Heart right ventricle (tissue), 16 donors: ENCODE data around the gene CNPY1. TPM values are rescaled to one million over a fixed set of nuclear protein-coding genes. Genes with fewer than 3 reads are reported as not detected.

Experiments
- ATAC-seq, 8 donors: fragments of 200-7000 bp; cut with Tn5 transposase; one replicate each; pipeline ENCODE4 v1.9.1; 2020; ENCODE audit warnings: mild to moderate bottlenecking in 8 of 8, moderate library complexity in 8 of 8, moderate number of reproducible peaks in 1 of 8
- DNase-seq, 2 donors: peaks; one replicate each; pipeline ENCODE4 v3.0.0-alpha.2; 2020
- H3K27ac ChIP-seq, 10 donors: fragments of 200-600 bp; sonication (generic) in 2 of 10; one replicate each; pipeline versions ENCODE4 v1.5.0 to v1.8.0; 2020 to 2022; ENCODE audit warnings: mild to moderate bottlenecking in 3 of 10
- H3K27me3 ChIP-seq, 7 donors: fragments of 200-600 bp; one replicate each; pipeline ENCODE4 v1.8.0; 2021 to 2022; ENCODE audit warnings: mild to moderate bottlenecking in 2 of 7
- H3K36me3 ChIP-seq, 9 donors: fragments of 200-600 bp; sonication (generic) in 1 of 9; one replicate each; pipeline versions ENCODE4 v1.5.0 to v1.8.0; 2020 to 2022; ENCODE audit warnings: mild to moderate bottlenecking in 2 of 9
- H3K4me1 ChIP-seq, 9 donors: fragments of 200-600 bp; sonication (generic) in 1 of 9; one replicate each; pipeline versions ENCODE4 v1.5.0 to v1.8.0; 2020 to 2022; ENCODE audit warnings: mild to moderate bottlenecking in 4 of 9
- H3K4me3 ChIP-seq, 10 donors: fragments of 200-600 bp; sonication (generic) in 2 of 10; one replicate each; pipeline versions ENCODE4 v1.5.0 to v1.8.0; 2020 to 2022; ENCODE audit warnings: mild to moderate bottlenecking in 7 of 10, moderate library complexity in 2 of 10
- H3K9me3 ChIP-seq, 11 donors: fragments of 200-600 bp in 10 of 11; sonication (generic) in 2 of 11; one replicate each; pipeline versions ENCODE4 v1.5.0 to v1.8.0; 2013 to 2022; ENCODE audit warnings: mild to moderate bottlenecking in 2 of 11, control low read depth in 1 of 11, moderate library complexity in 1 of 11
- WGBS, 2 donors: extraction: QIAGEN DNeasy Blood & Tissue Kit; methylation state at CpG; one replicate each; pipeline ENCODE4 v1.1.7; 2013; ENCODE audit warnings: inconsistent platforms in 1 of 2; 5-methylcytosine and 5-hydroxymethylcytosine counted together
- intact Hi-C, 10 donors: fragments of 100-400 bp; cut with DNase I; formaldehyde crosslinking; loops; one replicate each; pipeline versions ENCODE4 v1.11.1 to v1.14.2; 2022
- polyA plus RNA-seq, 2 donors: library from polyadenylated mRNA; stranded (reverse); fragments of 200-250 nt; gene quantifications; one replicate each; pipeline ENCODE4 v1.2.3, GENCODE V29; 2013
- total RNA-seq, 10 donors: library from RNA; stranded (reverse); fragmentation: NEBNext Ultra II Directional in 3 of 10; extraction: Animal tissue kit (Norgen Biotek cat#: 25700) in 3 of 10; gene quantifications; one replicate each; pipeline versions ENCODE4 v1.2.1 to v1.2.4, GENCODE V29; 2021 to 2023
- TF ChIP-seq, protein P1 (sequence below), 9 donors: fragments of 200-600 bp; sonication (generic) in 2 of 9; IDR thresholded peaks; one replicate each; pipeline versions ENCODE4 v1.5.0 to v1.8.0; 2021 to 2022; ENCODE audit warnings: antibody characterized with exemption in 9 of 9, mild to moderate bottlenecking in 5 of 9, moderate library complexity in 1 of 9
- donor health status: Arrhythmogenic right ventricular cardiomyopathy.
- donor health status: ischemic (EF 13 %, LVEDD 7.1; RV severe dilation, severe dysfunction).
- donor health status: healthy with polysubstance abuse.
- donor health status: DM: no; HTN: yes; CAD: no.
- donor health status: DM: no; HTN: no; CAD: no.
- donor health status: ischemic (EF 25% LVEDD 6.9; RV normal size, moderate dysfunction).
- donor health status: ischemic (EF 25% LVEDD 5.7; RV mildly dilated, moderate dysfunction).
- donor health status: healthy.
- donor health status: DM: yes; HTN: yes; CAD: no.
- donor health status: Ischemic cardiomyopathy.
- donor health status: ischemic (EF 35%, LVEDD 5.7; RV mildly dilated, moderate dysfunction).
- donor health status: nonischemic (EF 11% LVEDD 7.7; RV severe dilation, severe dysfunction).
- donor health status: DM: yes; HTN: yes; CAD: no.
- donor health status: PGD.
- donor health status: ischemic (EF 29% LVEDD 5.4; RV normal size, mild dysfunction).
- donor health status: nonischemic (EF 23%, LVEDD 6.1; RV moderate dilation, normal function).

Gene CNPY1
- total and polyA plus RNA-seq, 12 donors = not detected

DNA sequence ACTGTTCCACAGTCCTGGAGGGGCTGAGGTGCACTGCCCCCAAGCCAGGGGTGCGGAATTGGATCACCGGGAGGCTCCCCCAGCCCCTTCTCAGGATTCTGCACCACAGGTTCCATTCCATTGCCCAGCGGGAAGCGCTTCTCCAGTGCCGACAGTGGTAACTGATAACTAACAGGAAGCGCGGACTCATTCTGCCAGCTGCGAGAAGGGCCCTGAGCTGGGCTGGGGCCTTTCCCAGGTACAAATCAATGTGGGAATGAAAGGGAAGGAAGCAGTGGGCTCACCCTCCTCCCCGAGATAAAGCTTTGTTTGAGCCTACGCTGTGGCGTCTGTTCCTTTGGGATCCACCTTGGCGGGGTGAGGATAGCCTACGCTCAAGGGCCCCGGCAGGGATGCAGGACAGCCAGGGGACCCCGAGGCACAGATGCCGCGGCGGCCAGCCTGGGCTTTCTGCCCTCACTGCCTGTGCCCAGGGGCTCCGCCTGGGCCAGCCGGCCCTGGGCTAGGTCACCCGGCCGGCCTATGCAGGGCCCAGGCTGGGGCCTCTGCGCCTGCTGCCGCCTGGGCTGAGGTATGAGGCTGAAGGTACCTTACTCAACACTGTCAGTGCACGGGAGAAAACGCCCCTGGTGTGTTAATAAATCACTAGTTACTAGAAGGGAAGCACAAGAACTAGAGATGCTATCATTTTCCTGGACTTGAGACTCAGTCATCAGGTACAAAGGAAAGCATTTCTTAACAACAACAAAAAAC lies 49.0 kb downstream of the CNPY1 start:
- H3K4me1 ChIP-seq = no peaks in the 10 kb centered on the region
- intact Hi-C loops = no loop called here
- 66 to 71% methylated on average over 26 of the region's 26 CpGs for WGBS, 2 donors
- H3K4me3 ChIP-seq = no peak overlapping the region
- H3K27ac ChIP-seq = no peak overlapping the region
- DNase-seq = no peak
- TF ChIP-seq, protein P1, sequence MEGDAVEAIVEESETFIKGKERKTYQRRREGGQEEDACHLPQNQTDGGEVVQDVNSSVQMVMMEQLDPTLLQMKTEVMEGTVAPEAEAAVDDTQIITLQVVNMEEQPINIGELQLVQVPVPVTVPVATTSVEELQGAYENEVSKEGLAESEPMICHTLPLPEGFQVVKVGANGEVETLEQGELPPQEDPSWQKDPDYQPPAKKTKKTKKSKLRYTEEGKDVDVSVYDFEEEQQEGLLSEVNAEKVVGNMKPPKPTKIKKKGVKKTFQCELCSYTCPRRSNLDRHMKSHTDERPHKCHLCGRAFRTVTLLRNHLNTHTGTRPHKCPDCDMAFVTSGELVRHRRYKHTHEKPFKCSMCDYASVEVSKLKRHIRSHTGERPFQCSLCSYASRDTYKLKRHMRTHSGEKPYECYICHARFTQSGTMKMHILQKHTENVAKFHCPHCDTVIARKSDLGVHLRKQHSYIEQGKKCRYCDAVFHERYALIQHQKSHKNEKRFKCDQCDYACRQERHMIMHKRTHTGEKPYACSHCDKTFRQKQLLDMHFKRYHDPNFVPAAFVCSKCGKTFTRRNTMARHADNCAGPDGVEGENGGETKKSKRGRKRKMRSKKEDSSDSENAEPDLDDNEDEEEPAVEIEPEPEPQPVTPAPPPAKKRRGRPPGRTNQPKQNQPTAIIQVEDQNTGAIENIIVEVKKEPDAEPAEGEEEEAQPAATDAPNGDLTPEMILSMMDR (IDR thresholded peaks at IDR 0.05) = no peak
- H3K27me3 ChIP-seq = peaks cover 0 to 100% (median 88%) of the 10 kb centered on the region in 7 donors
- H3K9me3 ChIP-seq = no peaks in the 10 kb centered on the region
- ATAC-seq = no peak
- no peaks in the 10 kb centered on the region for H3K36me3 ChIP-seq

DNA sequence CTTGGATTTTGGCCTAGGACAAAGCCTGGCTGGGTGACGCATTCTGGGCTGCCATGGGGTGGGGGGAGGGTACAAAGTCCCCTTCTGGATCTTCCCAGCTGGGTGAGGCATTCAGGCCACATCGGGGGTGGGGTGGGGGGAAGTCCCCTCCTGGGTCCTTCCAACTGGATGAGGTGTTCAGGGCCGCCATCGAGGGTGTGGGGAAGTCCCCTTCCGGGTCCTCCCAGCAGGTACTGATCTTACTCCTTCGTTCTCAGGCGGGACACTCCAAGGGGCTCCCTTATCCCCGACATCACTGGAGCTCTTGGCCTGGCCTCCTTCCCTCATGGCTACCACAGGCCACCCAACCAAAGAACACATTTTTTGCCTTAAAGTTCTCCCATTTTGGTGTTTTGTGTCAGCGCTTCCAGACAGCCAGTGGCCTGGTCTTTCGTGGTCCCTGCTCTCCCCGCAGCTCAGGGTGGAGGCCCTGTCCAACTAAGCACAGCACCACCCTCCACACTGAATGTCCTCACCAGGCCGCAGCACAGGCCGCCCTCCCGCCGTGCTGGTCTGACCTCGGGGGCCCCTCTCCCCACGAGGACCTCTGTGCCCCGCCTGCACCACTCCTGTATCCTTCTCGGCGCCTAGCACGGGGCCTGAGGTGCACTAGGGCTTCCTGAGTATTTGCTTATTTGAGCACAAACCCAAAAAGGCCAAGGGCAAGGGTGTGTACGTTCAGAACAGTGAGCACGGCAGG lies 49.9 kb downstream of the CNPY1 start:
- WGBS, 2 donors = 85 to 88% methylated on average over 23 of the region's 23 CpGs
- Histone ChIP-seq H3K4me1 (peaks cover 0 to 6% (median under 1%) of the 10 kb centered on the region in 9 donors), H3K27ac (no peak overlapping the region), H3K4me3 (no peak overlapping the region), H3K9me3 (no peaks in the 10 kb centered on the region), H3K27me3 (peaks cover 0 to 100% (median 88%) of the 10 kb centered on the region in 7 donors), H3K36me3 (no peaks in the 10 kb centered on the region)
- ATAC-seq (no peak), DNase-seq (no peak)
- intact Hi-C loops = no loop called here
- TF ChIP-seq, protein P1 (IDR thresholded peaks at IDR 0.05) = no peak

DNA sequence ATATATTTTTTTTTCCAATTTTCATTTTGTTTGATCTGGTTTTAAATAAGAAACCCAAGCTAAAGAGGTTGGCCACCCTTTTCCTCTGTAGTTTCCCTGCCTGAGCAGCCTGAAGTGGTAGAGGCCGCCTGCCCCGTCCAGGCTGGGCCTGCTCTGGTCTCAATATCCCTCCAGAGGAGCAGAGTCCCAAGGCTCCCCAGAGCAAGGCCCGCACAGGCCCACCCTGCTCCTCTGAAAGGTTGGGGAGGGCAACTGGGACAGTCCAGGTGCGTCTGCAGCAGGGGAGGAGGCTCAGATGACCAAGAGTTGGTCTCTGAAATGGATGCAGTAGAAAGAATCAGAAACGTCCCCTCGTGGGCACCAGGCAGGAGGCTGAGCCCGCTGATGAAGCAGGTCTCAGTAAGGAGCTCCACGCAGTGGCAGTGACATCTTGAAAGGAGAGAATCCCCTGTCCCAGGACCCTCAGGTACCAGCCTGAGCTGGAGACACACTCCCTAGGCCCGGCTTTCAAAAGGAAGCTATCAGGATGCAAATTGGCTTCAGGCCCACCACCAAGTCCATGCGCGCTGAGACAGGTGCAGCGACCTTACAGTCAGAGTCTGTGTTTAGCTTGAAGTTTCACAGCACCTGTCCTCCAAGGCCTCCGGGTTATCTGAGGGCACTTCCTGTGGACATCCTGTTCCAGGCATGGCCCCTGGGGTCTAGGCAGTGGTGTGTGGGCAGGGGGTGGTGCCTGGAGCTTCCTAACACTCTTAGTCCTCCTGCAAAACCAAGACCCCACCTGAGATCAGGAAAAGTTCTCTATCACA lies 50.7 kb downstream of the CNPY1 start:
- Histone ChIP-seq H3K4me3 (no peak overlapping the region), H3K36me3 (no peaks in the 10 kb centered on the region), H3K9me3 (no peaks in the 10 kb centered on the region), H3K27me3 (peaks cover 0 to 100% (median 88%) of the 10 kb centered on the region in 7 donors), H3K4me1 (peaks cover 0 to 14% (median 8%) of the 10 kb centered on the region in 9 donors), H3K27ac (no peak overlapping the region)
- 73 to 86% methylated on average over 13 of the region's 13 CpGs for whole genome bisulfite sequencing, 2 donors
- no peak for DNase-seq
- intact Hi-C loops = no loop called here
- ATAC-seq = no peak
- TF ChIP-seq, protein P1 (IDR thresholded peaks at IDR 0.05) = no peak

DNA sequence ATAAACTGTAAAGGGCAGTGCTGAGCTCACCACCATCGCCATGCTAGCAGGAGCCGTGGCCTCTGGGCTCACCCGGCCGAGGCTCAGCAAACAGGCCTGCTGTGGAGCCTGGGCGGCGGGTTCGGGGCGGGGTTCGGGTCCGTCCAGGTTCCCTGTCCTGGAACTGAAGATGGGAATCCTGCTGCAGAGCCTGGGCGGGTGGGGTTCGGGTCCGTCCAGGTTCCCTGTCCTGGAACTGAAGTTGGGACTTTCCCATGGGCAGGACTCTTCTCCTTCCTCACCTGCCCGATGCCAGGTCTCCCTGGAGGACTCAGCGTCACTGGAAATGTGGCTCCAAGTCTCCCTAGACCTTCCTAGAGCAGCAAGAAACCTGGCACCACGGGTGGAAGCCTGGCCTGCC lies 51.8 kb downstream of the CNPY1 start:
- Histone ChIP-seq H3K4me3 (no peak overlapping the region), H3K4me1 (peaks cover 0 to 20% (median 9%) of the 10 kb centered on the region in 9 donors), H3K27me3 (peaks cover 0 to 100% (median 88%) of the 10 kb centered on the region in 7 donors), H3K36me3 (no peaks in the 10 kb centered on the region), H3K9me3 (no peaks in the 10 kb centered on the region), H3K27ac (no peak overlapping the region)
- DNase-seq (no peak), ATAC-seq (no peak)
- WGBS, 2 donors = 91 to 93% methylated on average over 16 of the region's 16 CpGs
- intact Hi-C loops = no loop called here
- TF ChIP-seq, protein P1 (IDR thresholded peaks at IDR 0.05) = no peak
